Activated naive CD8-positive, alpha-beta T cell treated with anti-CD3 and anti-CD28 coated beads, Interleukin-2, amount 50 U/mL, for 24 hours (primary cell): ENCODE results near the gene TMEM130.
"Not testable (repeated sequence)": the region's sequence is repeated elsewhere in the genome, so short reads cannot be mapped to it uniquely, and the experiment has no call there.

Source experiments
- ATAC-seq: fragments of 150-1000 bp; cut with Tn5 transposase; one replicate; pipeline ENCODE4 v1.10.0; 2021
- DNase-seq: peaks from one replicate; pipeline ENCODE4 v3.0.0; 2021
- H3K27ac Mint-ChIP-seq: one replicate; pipeline ENCODE4 v1.8.0; 2021; ENCODE audit warnings: mild to moderate bottlenecking, mixed read lengths
- H3K27me3 Mint-ChIP-seq: one replicate; pipeline ENCODE4 v1.8.0; 2021; ENCODE audit warnings: mixed read lengths
- H3K36me3 Mint-ChIP-seq: one replicate; pipeline ENCODE4 v1.8.0; 2021; ENCODE audit warnings: low read depth, mixed read lengths
- H3K4me1 Mint-ChIP-seq: one replicate; pipeline ENCODE4 v1.8.0; 2021; ENCODE audit warnings: mixed read lengths
- H3K4me3 Mint-ChIP-seq: one replicate; pipeline ENCODE4 v1.8.0; 2021; ENCODE audit warnings: mild to moderate bottlenecking, moderate library complexity, mixed read lengths
- H3K9me3 Mint-ChIP-seq: one replicate; pipeline ENCODE4 v1.8.0; 2021; ENCODE audit warnings: mixed read lengths

Gene TMEM130

GRCh38 chr7:98869027-98869596 is 702 bp downstream of the TMEM130 start:
- Mint-ChIP-seq H3K36me3 (no peaks in the 10 kb centered on the region), H3K27ac (no peak overlapping the region), H3K4me1 (peaks cover 6% of the 10 kb centered on the region), H3K9me3 (no peaks in the 10 kb centered on the region), H3K27me3 (peaks cover 25% of the 10 kb centered on the region), H3K4me3 (no peak overlapping the region)
- DNase-seq (no peak), ATAC-seq (no peak)

DNA sequence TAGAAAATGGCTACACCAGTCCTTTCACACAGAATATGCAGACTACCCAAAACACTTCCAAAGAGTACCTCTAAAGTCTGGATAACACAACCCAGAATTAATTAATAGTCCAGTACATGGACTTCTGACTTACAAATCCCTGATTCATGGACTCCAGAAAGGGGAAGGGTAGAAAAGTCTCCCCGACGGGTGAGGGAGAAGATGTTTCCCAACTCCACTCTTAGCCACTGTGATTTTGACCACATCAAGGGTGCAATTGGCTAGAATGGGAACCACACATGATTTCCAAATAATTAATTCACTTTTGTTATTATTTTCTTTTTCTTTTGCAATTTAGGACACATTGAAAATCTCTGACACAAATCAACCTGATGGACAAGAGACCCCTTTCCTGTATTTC is 1.4 kb downstream of the TMEM130 start:
- Mint-ChIP-seq H3K4me3 (no peak overlapping the region), H3K27ac (no peak overlapping the region), H3K9me3 (no peaks in the 10 kb centered on the region), H3K36me3 (no peaks in the 10 kb centered on the region), H3K27me3 (peaks cover 25% of the 10 kb centered on the region), H3K4me1 (peaks cover 6% of the 10 kb centered on the region)
- no peak for ATAC-seq
- DNase-seq = no peak

DNA sequence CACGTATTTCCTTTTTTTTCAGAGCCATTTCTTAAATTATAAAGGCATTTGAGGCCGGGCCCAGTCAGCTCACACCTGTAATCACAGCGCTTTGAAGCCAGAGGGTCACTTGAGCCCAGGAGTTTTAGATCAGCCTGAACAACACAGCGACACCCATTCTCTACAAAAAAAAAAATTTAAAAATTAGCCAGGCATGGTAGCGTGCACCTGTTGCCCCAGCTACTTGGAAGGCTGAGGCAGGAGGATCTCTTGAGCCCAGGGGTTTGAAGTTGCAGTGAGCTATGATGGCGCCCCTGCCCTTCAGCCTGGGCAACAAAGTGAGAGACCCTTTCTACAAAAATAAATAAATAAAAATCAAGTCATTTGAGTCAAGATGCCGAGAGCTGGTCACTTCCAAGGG is 3.0 kb downstream of the TMEM130 start:
- Mint-ChIP-seq H3K36me3 (no peaks in the 10 kb centered on the region), H3K4me3 (no peak overlapping the region), H3K27ac (no peak overlapping the region), H3K27me3 (peaks cover 24% of the 10 kb centered on the region), H3K9me3 (no peaks in the 10 kb centered on the region), H3K4me1 (peaks cover 6% of the 10 kb centered on the region)
- no peak for DNase-seq
- no peak for ATAC-seq

- DNase-seq (no peak), ATAC-seq (no peak)
- no peaks in the 10 kb centered on the region for H3K9me3 Mint-ChIP-seq
- peaks cover 20% of the 10 kb centered on the region for H3K27me3 Mint-ChIP-seq
- no peak overlapping the region for H3K4me3 Mint-ChIP-seq
- peaks cover 6% of the 10 kb centered on the region for H3K4me1 Mint-ChIP-seq
- no peak overlapping the region for H3K27ac Mint-ChIP-seq
- H3K36me3 Mint-ChIP-seq = no peaks in the 10 kb centered on the region
These were observed 3.5 kb downstream of the TMEM130 start for GRCh38 chr7:98866351-98866750.

DNA sequence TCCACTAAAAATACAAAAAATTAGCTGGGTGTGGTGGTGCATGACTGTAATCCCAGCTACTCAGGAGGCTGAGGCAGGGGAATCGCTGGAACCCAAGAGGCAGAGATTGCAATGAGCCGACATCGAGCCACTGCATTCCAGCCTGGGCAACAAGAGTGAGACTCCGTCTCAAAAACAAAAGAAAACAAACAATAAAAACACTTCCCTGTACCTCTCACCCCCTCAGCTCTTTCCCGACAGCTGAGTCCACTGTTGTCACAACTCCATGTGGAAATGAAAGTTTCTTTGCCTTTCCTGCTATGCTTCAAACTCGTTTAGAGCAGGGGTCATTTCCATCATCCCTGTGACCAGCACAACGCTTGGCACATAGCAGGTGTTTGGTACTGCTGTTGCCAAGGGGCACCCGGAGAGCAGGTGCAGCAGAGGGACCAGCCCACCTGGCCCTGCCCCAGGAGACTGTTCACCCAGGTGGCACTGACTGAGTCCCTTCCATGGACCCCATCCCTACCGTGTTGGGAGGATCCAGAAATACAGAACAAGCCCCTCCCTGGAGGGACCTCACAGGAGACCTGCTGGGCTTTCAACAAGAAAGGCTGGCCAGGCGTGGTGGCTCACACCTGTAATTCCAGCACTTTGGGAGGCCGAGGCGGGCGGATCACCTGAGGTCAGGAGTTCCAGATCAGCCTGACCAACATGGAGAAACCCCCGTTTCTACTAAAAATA is 4.9 kb downstream of the TMEM130 start:
- no peaks in the 10 kb centered on the region for H3K4me1 Mint-ChIP-seq
- ATAC-seq = no peak

DNA sequence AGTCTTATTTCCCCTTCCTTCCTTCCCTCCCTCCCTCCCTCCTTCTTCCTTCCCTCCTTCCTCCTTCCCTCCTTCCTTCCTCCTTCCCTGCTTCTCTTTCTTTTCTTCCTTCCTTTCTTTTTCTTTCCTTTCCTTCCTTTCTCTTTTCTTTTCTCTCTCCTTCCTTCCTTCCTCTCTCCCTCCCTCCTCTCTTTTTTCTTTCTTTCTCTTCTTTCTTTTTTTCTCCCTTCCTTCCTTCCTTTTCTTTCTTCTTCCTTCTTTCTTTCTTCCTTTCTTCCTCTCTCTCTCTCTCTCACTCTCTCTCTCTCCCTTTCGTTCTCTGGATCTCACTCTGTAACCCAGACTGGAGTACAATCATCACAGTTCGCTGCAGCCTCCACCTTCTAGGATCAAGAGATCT is 6.2 kb downstream of the TMEM130 start:
- Mint-ChIP-seq H3K9me3 (no peaks in the 10 kb centered on the region), H3K4me3 (no peak overlapping the region), H3K27me3 (peaks cover 10% of the 10 kb centered on the region), H3K4me1 (no peaks in the 10 kb centered on the region), H3K27ac (no peak overlapping the region), H3K36me3 (no peaks in the 10 kb centered on the region)
- ATAC-seq (no peak), DNase-seq (no peak)

More for the DNA sequence above, 4.9 kb downstream of the TMEM130 start:
- H3K4me3 Mint-ChIP-seq = no peak overlapping the region
- peaks cover 15% of the 10 kb centered on the region for H3K27me3 Mint-ChIP-seq
- no peaks in the 10 kb centered on the region for H3K9me3 Mint-ChIP-seq
- DNase-seq = no peak
- no peak overlapping the region for H3K27ac Mint-ChIP-seq
- no peaks in the 10 kb centered on the region for H3K36me3 Mint-ChIP-seq

GRCh38 chr7:98862716-98863420 is 6.9 kb downstream of the TMEM130 start:
- peaks cover 6% of the 10 kb centered on the region for H3K27me3 Mint-ChIP-seq
- H3K9me3 Mint-ChIP-seq = no peaks in the 10 kb centered on the region
- H3K4me3 Mint-ChIP-seq = no peak overlapping the region
- no peaks in the 10 kb centered on the region for H3K4me1 Mint-ChIP-seq
- DNase-seq (no peak), ATAC-seq (no peak)
- no peaks in the 10 kb centered on the region for H3K36me3 Mint-ChIP-seq
- H3K27ac Mint-ChIP-seq = no peak overlapping the region

DNA sequence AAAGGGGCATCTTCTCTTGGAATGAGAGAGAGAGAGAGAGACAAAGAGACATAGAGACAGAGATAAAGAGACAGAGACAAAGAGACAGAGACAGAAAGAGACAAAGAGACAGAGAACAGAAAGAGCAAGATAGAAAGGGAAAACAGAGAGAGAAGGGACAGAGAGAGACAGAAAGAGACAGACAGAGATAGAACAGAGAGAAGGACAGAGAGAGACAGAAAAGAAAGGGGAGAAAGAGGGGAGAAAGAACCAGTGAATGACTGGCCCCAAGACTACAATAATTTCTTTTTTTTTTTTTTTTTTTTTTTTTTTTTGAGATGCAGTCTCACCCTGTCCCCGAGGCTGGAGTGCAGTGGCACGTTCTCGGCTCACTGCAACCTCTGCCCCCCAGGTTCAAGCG is 7.6 kb downstream of the TMEM130 start:
- no peak for DNase-seq
- no peaks in the 10 kb centered on the region for H3K4me1 Mint-ChIP-seq
- H3K4me3 Mint-ChIP-seq = no peak overlapping the region
- H3K27ac Mint-ChIP-seq = no peak overlapping the region
- H3K9me3 Mint-ChIP-seq = no peaks in the 10 kb centered on the region
- H3K27me3 Mint-ChIP-seq = peaks cover 6% of the 10 kb centered on the region
- no peaks in the 10 kb centered on the region for H3K36me3 Mint-ChIP-seq
- no peak for ATAC-seq

- Mint-ChIP-seq H3K9me3 (no peaks in the 10 kb centered on the region), H3K27me3 (peaks cover 6% of the 10 kb centered on the region), H3K27ac (no peak overlapping the region), H3K4me1 (no peaks in the 10 kb centered on the region), H3K4me3 (no peak overlapping the region), H3K36me3 (no peaks in the 10 kb centered on the region)
- ATAC-seq (no peak), DNase-seq (no peak)
These were observed 9.7 kb downstream of the TMEM130 start for GRCh38 chr7:98860071-98860470.

DNA sequence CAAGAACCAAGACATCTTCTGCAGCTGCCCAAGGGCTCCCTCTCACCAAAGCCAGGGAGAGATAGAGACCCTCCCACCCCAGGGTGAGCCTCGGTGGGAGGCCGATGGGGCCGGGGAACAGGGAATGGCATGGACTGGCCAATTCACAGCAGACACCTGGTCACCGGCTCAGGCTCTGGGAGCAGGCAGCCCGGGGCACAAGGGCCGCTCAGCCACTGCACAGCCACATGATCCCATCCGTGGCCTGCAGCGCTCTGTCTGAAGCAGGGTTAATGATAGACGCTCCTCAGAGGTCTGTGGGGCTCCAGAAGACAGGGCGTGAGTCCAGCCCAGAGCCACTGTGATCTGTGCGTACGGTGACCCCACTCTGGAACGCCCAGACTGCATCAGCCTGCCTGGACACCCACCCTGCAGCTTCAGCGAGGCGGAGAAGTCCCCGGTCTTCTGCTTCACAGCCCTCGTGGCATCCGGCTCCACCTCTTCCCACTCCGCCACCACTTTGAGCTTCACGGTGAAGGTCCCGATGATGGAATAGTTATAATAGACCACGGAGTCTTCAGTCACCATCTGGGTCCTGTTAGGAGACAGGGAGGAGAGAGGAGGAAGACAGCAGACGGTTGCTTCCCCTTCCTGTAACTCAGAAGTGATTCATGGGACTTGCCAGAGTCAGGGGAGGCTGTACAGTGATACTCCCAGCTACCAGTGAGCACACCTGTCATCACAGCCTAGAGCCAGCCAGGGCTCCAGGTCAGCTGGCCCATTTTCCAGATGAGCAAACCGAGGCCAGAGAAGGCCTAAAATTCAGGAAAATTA is 14.0 kb downstream of the TMEM130 start:
- DNase-seq = no peak
- peaks cover 12% of the 10 kb centered on the region for H3K27me3 Mint-ChIP-seq
- no peaks in the 10 kb centered on the region for H3K36me3 Mint-ChIP-seq
- ATAC-seq = no peak
- no peak overlapping the region for H3K27ac Mint-ChIP-seq
- H3K4me1 Mint-ChIP-seq = no peaks in the 10 kb centered on the region
- no peak overlapping the region for H3K4me3 Mint-ChIP-seq
- H3K9me3 Mint-ChIP-seq = no peaks in the 10 kb centered on the region

DNA sequence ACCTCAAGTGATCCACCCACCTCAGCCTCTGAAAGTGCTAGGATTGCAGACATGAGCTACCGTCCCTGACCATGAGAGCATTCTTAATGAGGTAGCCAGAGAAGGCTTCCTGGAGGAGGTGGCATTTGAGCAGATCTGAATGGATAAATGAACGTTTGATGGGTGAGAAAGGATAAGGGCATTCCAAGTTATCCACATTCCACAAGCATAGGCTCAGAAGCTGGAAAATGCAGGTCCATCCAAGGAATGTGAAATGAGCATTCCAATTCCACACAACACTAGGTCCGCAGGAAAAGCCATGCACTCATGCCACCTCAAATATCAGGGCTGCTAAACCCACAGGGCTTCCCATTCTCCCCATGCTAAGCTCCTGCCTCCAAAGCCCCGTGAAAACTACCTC is 17.0 kb downstream of the TMEM130 start:
- H3K4me3 Mint-ChIP-seq = no peak overlapping the region
- peaks cover 8% of the 10 kb centered on the region for H3K9me3 Mint-ChIP-seq
- DNase-seq = no peak
- H3K4me1 Mint-ChIP-seq = no peaks in the 10 kb centered on the region
- ATAC-seq = no peak
- H3K36me3 Mint-ChIP-seq = no peaks in the 10 kb centered on the region
- no peak overlapping the region for H3K27ac Mint-ChIP-seq
- H3K27me3 Mint-ChIP-seq = peaks cover 8% of the 10 kb centered on the region

GRCh38 chr7:98848918-98849317 is 20.9 kb downstream of the TMEM130 start:
- no peaks in the 10 kb centered on the region for H3K36me3 Mint-ChIP-seq
- H3K4me3 Mint-ChIP-seq = no peak overlapping the region
- H3K27me3 Mint-ChIP-seq = peaks cover 8% of the 10 kb centered on the region
- H3K27ac Mint-ChIP-seq = no peak overlapping the region
- DNase-seq (no peak), ATAC-seq (no peak)
- no peaks in the 10 kb centered on the region for H3K4me1 Mint-ChIP-seq
- peaks cover 8% of the 10 kb centered on the region for H3K9me3 Mint-ChIP-seq

- not testable (repeated sequence) for ATAC-seq, DNase-seq, H3K27ac Mint-ChIP-seq, H3K36me3 Mint-ChIP-seq, H3K9me3 Mint-ChIP-seq, H3K27me3 Mint-ChIP-seq, H3K4me3 Mint-ChIP-seq, H3K4me1 Mint-ChIP-seq
These were observed 27.3 kb downstream of the TMEM130 start for GRCh38 chr7:98842552-98842951.

- H3K4me1 Mint-ChIP-seq = no peaks in the 10 kb centered on the region
- H3K36me3 Mint-ChIP-seq = no peaks in the 10 kb centered on the region
- DNase-seq (peak; percentile 76), ATAC-seq (peak; percentile 57)
- no peak overlapping the region for H3K4me3 Mint-ChIP-seq
- H3K27ac Mint-ChIP-seq = no peak overlapping the region
- no peaks in the 10 kb centered on the region for H3K9me3 Mint-ChIP-seq
- peaks cover 6% of the 10 kb centered on the region for H3K27me3 Mint-ChIP-seq
These were observed 28.4 kb downstream of the TMEM130 start for GRCh38 chr7:98841179-98841997.
